NCI-H82 treated with DMSO at 0.1 percent for 48 hours (cell line): Measurements from ENCODE around the gene ZNF319.

Source experiments
- DNase-seq: peaks from one replicate; lab custom pipeline; 2025; ENCODE audit not compliant: unreplicated experiment; lab: John Stamatoyannopoulos, UW

Gene ZNF319

GRCh38 chr16:57998992-57999365, 1.5 kb downstream of the ZNF319 start:
- DNase-seq: no peak

GRCh38 chr16:57998486-57998885, 2.0 kb downstream of the ZNF319 start:
- DNase-seq: no peak

GRCh38 chr16:57997528-57998265, 2.8 kb downstream of the ZNF319 start:
- DNase-seq: no peak

GRCh38 chr16:57997176-57997527, 3.3 kb downstream of the ZNF319 start:
- no peak for DNase-seq

GRCh38 chr16:57996406-57997175, 3.9 kb downstream of the ZNF319 start:
- no peak for DNase-seq

- no peak for DNase-seq
Measured at GRCh38 chr16:57995721-57996405, 4.6 kb downstream of the ZNF319 start.

GRCh38 chr16:57994778-57995177, 5.7 kb downstream of the ZNF319 start:
- DNase-seq: peak; percentile 6

- DNase-seq: no peak
Measured at GRCh38 chr16:57994361-57994760, 6.1 kb downstream of the ZNF319 start.

- no peak for DNase-seq
Measured at GRCh38 chr16:57993897-57994296, 6.6 kb downstream of the ZNF319 start.

- no peak for DNase-seq
Measured at GRCh38 chr16:57993438-57993837, 7.0 kb downstream of the ZNF319 start.

- no peak for DNase-seq
Measured at GRCh38 chr16:57992084-57992483, 8.4 kb downstream of the ZNF319 start.

GRCh38 chr16:57991551-57992059, 8.9 kb downstream of the ZNF319 start:
- no peak for DNase-seq

- no peak for DNase-seq
Measured at GRCh38 chr16:57988929-57989328, 11.5 kb downstream of the ZNF319 start.

GRCh38 chr16:57987441-57988177, 12.9 kb downstream of the ZNF319 start:
- no peak for DNase-seq

GRCh38 chr16:57986196-57986595, 14.3 kb downstream of the ZNF319 start:
- no peak for DNase-seq

GRCh38 chr16:57985204-57986181, 15.0 kb downstream of the ZNF319 start:
- no peak for DNase-seq

- no peak for DNase-seq
Measured at GRCh38 chr16:57984443-57985203, 15.8 kb downstream of the ZNF319 start.

GRCh38 chr16:57982385-57982784, 18.1 kb downstream of the ZNF319 start:
- no peak for DNase-seq

GRCh38 chr16:57981636-57982035, 18.8 kb downstream of the ZNF319 start:
- no peak for DNase-seq
